ENCODE results near the gene JUNB.
A peak's percentile ranks its signal among the peaks of the same experiment; 100 is the strongest.

The JUNB gene

GRCh38 chr19:12791345-12792050, at the start of gene JUNB (continued):
- peak; percentile 76 for TF ChIP-seq ZNF394 (tag by site-specific recombination; IDR thresholded peaks at IDR 0.05; ENCODE audit: borderline replicate concordance)
- TF ChIP-seq FEZF1 (tag by site-specific recombination; IDR thresholded peaks at IDR 0.05), result no peak
- TF ChIP-seq ZBTB17 (tag by site-specific recombination; IDR thresholded peaks at IDR 0.05), result peak; percentile 78
- no peak for TF ChIP-seq ZNF510 (tag by site-specific recombination; IDR thresholded peaks at IDR 0.05; ENCODE audit: insufficient replicate concordance)
- TF ChIP-seq ZNF580 (tag by site-specific recombination; IDR thresholded peaks at IDR 0.05), result 0 out of 2 replicates have a peak, but pooled peaks have one; percentile 35
- no peak for TF ChIP-seq ZNF302 (tag by site-specific recombination; IDR thresholded peaks at IDR 0.05; ENCODE audit: low read depth)
- no peak for TF ChIP-seq ZNF585B (tag by site-specific recombination; IDR thresholded peaks at IDR 0.05)
- no peak for TF ChIP-seq ZNF791 (tag by site-specific recombination; IDR thresholded peaks at IDR 0.05)
- TF ChIP-seq ZNF132 (tag by site-specific recombination; IDR thresholded peaks at IDR 0.05; ENCODE audit: borderline replicate concordance), result no peak
- TF ChIP-seq ZNF768 (tag by site-specific recombination; IDR thresholded peaks at IDR 0.05), result no peak; the same call in 1 of the 2 replicates
- TF ChIP-seq GLIS2 (tag by site-specific recombination; IDR thresholded peaks at IDR 0.05), result no peak
- peak; percentile 67 for TF ChIP-seq ZNF449 (tag by site-specific recombination; IDR thresholded peaks at IDR 0.05)
- TF ChIP-seq KLF7 (tag by site-specific recombination; IDR thresholded peaks at IDR 0.05; ENCODE audit: borderline replicate concordance), result no peak
- 0 out of 2 replicates have a peak, but pooled peaks have one; percentile 34 for TF ChIP-seq ZNF837 (tag by site-specific recombination; IDR thresholded peaks at IDR 0.05)
- TF ChIP-seq ZSCAN18 (tag by site-specific recombination; IDR thresholded peaks at IDR 0.05), result no peak
- no peak for TF ChIP-seq SETDB1 (IDR thresholded peaks at IDR 0.05; ENCODE audit: insufficient read length, low read length)
- TF ChIP-seq ZNF514 (tag by site-specific recombination; IDR thresholded peaks at IDR 0.05), result no peak
- TF ChIP-seq HIC1 (tag by site-specific recombination; IDR thresholded peaks at IDR 0.05), result no peak
- peak; percentile 87 for TF ChIP-seq ZFP37 (tag by site-specific recombination; IDR thresholded peaks at IDR 0.05)
- TF ChIP-seq REPIN1 (tag by site-specific recombination; IDR thresholded peaks at IDR 0.05; ENCODE audit: low read depth), result 0 out of 2 replicates have a peak, but pooled peaks have one; percentile 57
- TF ChIP-seq SCRT2 (tag by site-specific recombination; IDR thresholded peaks at IDR 0.05), result no peak
- TF ChIP-seq ZNF670 (tag by site-specific recombination; IDR thresholded peaks at IDR 0.05; ENCODE audit: low read depth), result no peak
- no peak for TF ChIP-seq ZNF404 (tag by site-specific recombination; IDR thresholded peaks at IDR 0.05)
- TF ChIP-seq ZNF155 (tag by site-specific recombination; IDR thresholded peaks at IDR 0.05), result no peak
- no peak for TF ChIP-seq INSM2 (tag by site-specific recombination; IDR thresholded peaks at IDR 0.05)
- no peak for TF ChIP-seq ZNF16 (tag by site-specific recombination; IDR thresholded peaks at IDR 0.05; ENCODE audit: low read depth)
- TF ChIP-seq ZNF521 (tag by site-specific recombination; IDR thresholded peaks at IDR 0.05), result no peak
- TF ChIP-seq ZBTB49 (tag by site-specific recombination; IDR thresholded peaks at IDR 0.05; ENCODE audit: low read depth), result no peak
- TF ChIP-seq SP7 (tag by site-specific recombination; IDR thresholded peaks at IDR 0.05), result peak; percentile 79
- peak; percentile 94 for TF ChIP-seq ZNF341 (tag by site-specific recombination; IDR thresholded peaks at IDR 0.05; ENCODE audit: low read depth)
- TF ChIP-seq ZNF266 (tag by site-specific recombination; IDR thresholded peaks at IDR 0.05; ENCODE audit: low read depth), result no peak

Data from HEK293 (cell line).